GM21786 (cell line): ENCODE data around the gene CADM3.
A peak's percentile ranks its signal among the peaks of the same experiment; 100 is the strongest.

Experiments used
- ATAC-seq: cut with Tn5 transposase; IDR thresholded peaks from one replicate; pipeline ENCODE4 v1.9.1; 2021; ENCODE audit not compliant: unreplicated experiment

CADM3 gene

GRCh38 chr1:159204161-159205141, 33.0 kb downstream of the CADM3 start, which contains the start of gene ACKR1:
TSS of gene ACKR1 (plus strand) at chr1:159204875. CDS start at chr1:159204960, 85 bp downstream.
- no peak for ATAC-seq

- no peak for ATAC-seq
Measured at GRCh38 chr1:159205225-159205624, 33.8 kb downstream of the CADM3 start.

- no peak for ATAC-seq
Measured at GRCh38 chr1:159206110-159206509, 34.7 kb downstream of the CADM3 start.

GRCh38 chr1:159207080-159207479, 35.7 kb downstream of the CADM3 start:
- no peak for ATAC-seq

GRCh38 chr1:159207774-159208173, 36.4 kb downstream of the CADM3 start:
- ATAC-seq: no peak

GRCh38 chr1:159208175-159208825, 36.9 kb downstream of the CADM3 start:
- no peak for ATAC-seq

GRCh38 chr1:159209061-159209460, 37.6 kb downstream of the CADM3 start:
- no peak for ATAC-seq

GRCh38 chr1:159211331-159212136, 40.1 kb downstream of the CADM3 start:
- no peak for ATAC-seq

- ATAC-seq: no peak
Measured at GRCh38 chr1:159212596-159212995, 41.2 kb downstream of the CADM3 start.

- no peak for ATAC-seq
Measured at GRCh38 chr1:159214149-159214760, 42.8 kb downstream of the CADM3 start.

GRCh38 chr1:159218649-159219636, 47.5 kb downstream of the CADM3 start:
- no peak for ATAC-seq

- ATAC-seq: no peak
Measured at GRCh38 chr1:159222075-159222865, 50.9 kb downstream of the CADM3 start.

GRCh38 chr1:159223004-159223403, 51.6 kb downstream of the CADM3 start:
- ATAC-seq: no peak

GRCh38 chr1:159228554-159228953, 57.1 kb downstream of the CADM3 start:
- no peak for ATAC-seq

- ATAC-seq: no peak
Measured at GRCh38 chr1:159229260-159229885, 58.0 kb downstream of the CADM3 start.

- no peak for ATAC-seq
Measured at GRCh38 chr1:159229896-159230295, 58.5 kb downstream of the CADM3 start.

- peak; percentile 95 for ATAC-seq
Measured at GRCh38 chr1:159239551-159240220, 68.3 kb downstream of the CADM3 start.

GRCh38 chr1:159247266-159247665, 75.9 kb downstream of the CADM3 start:
- ATAC-seq: no peak
